Activated naive CD8-positive, alpha-beta T cell treated with anti-CD3 and anti-CD28 coated beads for 36 hours (primary cell): ENCODE data around the gene JAK1. TPM values are rescaled to one million over a fixed set of nuclear protein-coding genes. Genes with fewer than 3 reads are reported as not detected.
A peak's percentile ranks its signal among the peaks of the same experiment; 100 is the strongest.

Experiments
- DNase-seq: peaks from one replicate; pipeline ENCODE4 v3.0.0; 2021
- H3K27ac Mint-ChIP-seq: one replicate; pipeline ENCODE4 v1.8.0; 2022; ENCODE audit warnings: mild to moderate bottlenecking, moderate library complexity, mixed read lengths
- H3K27me3 Mint-ChIP-seq: one replicate; pipeline ENCODE4 v1.8.0; 2022; ENCODE audit warnings: mild to moderate bottlenecking, mixed read lengths
- H3K36me3 Mint-ChIP-seq: one replicate; pipeline ENCODE4 v1.8.0; 2021; ENCODE audit warnings: mild to moderate bottlenecking, mixed read lengths
- H3K4me1 Mint-ChIP-seq: one replicate; pipeline ENCODE4 v1.8.0; 2021; ENCODE audit warnings: mixed read lengths
- H3K4me3 Mint-ChIP-seq: one replicate; pipeline ENCODE4 v1.8.0; 2022; ENCODE audit warnings: mild to moderate bottlenecking, moderate library complexity, mixed read lengths
- H3K9me3 Mint-ChIP-seq: one replicate; pipeline ENCODE4 v1.8.0; 2022; ENCODE audit warnings: mixed read lengths
- total RNA-seq, 2 experiments: library from RNA; stranded (reverse); gene quantifications; one replicate each; pipeline ENCODE4 v1.2.3, GENCODE V29; 2021

Gene JAK1
- total RNA-seq, 2 experiments from 2014 or later, result 85.6 to 88.0 TPM

DNA sequence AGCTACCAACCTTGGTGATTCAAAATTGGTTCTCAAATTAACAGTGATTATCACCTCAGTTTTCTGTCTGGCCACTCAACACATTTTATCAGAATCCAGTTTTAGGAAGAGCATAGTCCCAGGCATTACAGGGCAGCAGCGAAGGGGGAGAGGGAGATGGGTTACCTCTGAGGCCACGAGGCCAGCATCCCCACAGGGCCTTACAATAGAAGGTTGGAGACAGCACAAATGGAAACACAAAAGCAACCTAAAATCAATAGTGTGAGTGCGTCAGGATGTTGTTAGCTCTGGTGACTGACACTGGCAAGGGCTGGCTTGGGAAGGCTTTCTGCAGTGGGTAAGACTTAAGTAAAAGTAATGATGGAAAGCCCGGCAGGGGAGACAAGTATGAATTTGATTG is 79.5 kb downstream of the JAK1 start:
- Mint-ChIP-seq H3K4me1 (peaks cover 67% of the 10 kb centered on the region), H3K27ac (no peak overlapping the region), H3K36me3 (peaks cover 15% of the 10 kb centered on the region), H3K4me3 (no peak overlapping the region), H3K27me3 (no peaks in the 10 kb centered on the region), H3K9me3 (no peaks in the 10 kb centered on the region)
- no peak for DNase-seq

GRCh38 chr1:64885648-64886047 is 80.7 kb downstream of the JAK1 start:
- no peak overlapping the region for H3K4me3 Mint-ChIP-seq
- H3K9me3 Mint-ChIP-seq, result no peaks in the 10 kb centered on the region
- peaks cover 21% of the 10 kb centered on the region for H3K36me3 Mint-ChIP-seq
- no peak for DNase-seq
- no peaks in the 10 kb centered on the region for H3K27me3 Mint-ChIP-seq
- H3K4me1 Mint-ChIP-seq, result peaks cover 63% of the 10 kb centered on the region
- no peak overlapping the region for H3K27ac Mint-ChIP-seq

- no peak overlapping the region for H3K4me3 Mint-ChIP-seq
- H3K4me1 Mint-ChIP-seq, result peaks cover 52% of the 10 kb centered on the region
- no peak overlapping the region for H3K27ac Mint-ChIP-seq
- H3K27me3 Mint-ChIP-seq, result no peaks in the 10 kb centered on the region
- DNase-seq, result no peak
- peaks cover 25% of the 10 kb centered on the region for H3K36me3 Mint-ChIP-seq
- H3K9me3 Mint-ChIP-seq, result no peaks in the 10 kb centered on the region
These were observed 81.9 kb downstream of the JAK1 start for GRCh38 chr1:64884261-64885040.

DNA sequence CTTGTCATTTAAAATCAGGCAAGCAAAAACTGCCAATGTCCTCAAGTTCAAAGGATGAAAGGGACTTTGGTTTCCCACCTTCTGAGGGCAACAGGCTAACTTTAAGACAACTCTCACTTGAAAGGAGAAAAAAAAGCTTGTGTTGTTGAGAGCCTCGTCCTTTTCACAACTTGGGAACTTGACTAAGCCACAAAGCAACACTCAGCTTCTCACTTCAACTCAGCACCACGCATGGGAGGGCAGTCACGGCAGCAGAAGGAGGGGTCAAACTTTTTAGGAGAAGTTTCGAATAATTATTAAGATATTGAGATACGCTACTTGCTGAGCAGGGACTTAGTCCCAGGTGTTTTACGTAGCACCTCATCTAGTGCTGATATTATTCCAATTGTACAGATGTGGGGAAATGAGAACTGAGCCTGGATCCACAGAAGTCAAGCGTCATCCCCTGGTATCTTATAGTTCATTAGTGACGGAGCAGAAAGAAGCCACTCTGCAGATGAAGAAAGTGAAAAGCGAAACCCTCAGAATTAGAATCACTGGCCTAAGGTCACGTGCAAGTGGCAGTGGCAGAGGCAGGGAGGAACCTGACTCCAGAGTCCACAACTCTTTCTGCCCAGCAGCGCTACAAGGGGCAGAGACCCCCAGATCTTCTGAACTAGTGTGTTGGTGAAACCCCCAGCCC is 83.6 kb downstream of the JAK1 start:
- Mint-ChIP-seq H3K4me3 (no peak overlapping the region), H3K27me3 (no peaks in the 10 kb centered on the region), H3K4me1 (peaks cover 48% of the 10 kb centered on the region), H3K9me3 (no peaks in the 10 kb centered on the region), H3K27ac (no peak overlapping the region), H3K36me3 (peaks cover 37% of the 10 kb centered on the region)
- no peak for DNase-seq

- no peaks in the 10 kb centered on the region for H3K27me3 Mint-ChIP-seq
- H3K4me1 Mint-ChIP-seq, result peaks cover 51% of the 10 kb centered on the region
- H3K9me3 Mint-ChIP-seq, result no peaks in the 10 kb centered on the region
- H3K4me3 Mint-ChIP-seq, result no peak overlapping the region
- no peak for DNase-seq
- H3K27ac Mint-ChIP-seq, result no peak overlapping the region
- H3K36me3 Mint-ChIP-seq, result peaks cover 43% of the 10 kb centered on the region
These were observed 85.1 kb downstream of the JAK1 start for GRCh38 chr1:64881281-64881680.

DNA sequence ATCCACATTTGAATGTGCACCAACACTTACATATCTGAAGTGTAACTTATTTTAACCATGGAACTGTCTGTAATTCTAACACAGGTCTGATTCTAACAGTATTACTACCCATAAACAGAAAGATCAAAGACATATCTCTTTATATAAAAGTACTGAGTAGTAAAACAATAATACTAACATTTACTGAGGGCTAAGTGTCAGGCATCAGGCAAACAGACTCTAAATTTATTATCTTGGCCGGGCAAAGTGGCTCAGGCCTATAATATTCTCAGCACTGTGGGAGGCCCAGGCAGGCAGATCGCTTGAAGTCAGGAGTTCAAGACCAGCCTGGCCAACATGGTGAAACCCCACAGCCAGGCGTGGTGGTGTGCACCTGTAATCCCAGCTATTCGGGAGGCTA is 85.9 kb downstream of the JAK1 start:
- H3K9me3 Mint-ChIP-seq, result no peaks in the 10 kb centered on the region
- H3K36me3 Mint-ChIP-seq, result peaks cover 48% of the 10 kb centered on the region
- no peak overlapping the region for H3K27ac Mint-ChIP-seq
- H3K4me1 Mint-ChIP-seq, result peaks cover 58% of the 10 kb centered on the region
- DNase-seq, result no peak
- no peaks in the 10 kb centered on the region for H3K27me3 Mint-ChIP-seq
- H3K4me3 Mint-ChIP-seq, result no peak overlapping the region

- Mint-ChIP-seq H3K4me1 (peaks cover 54% of the 10 kb centered on the region), H3K4me3 (no peak overlapping the region), H3K36me3 (peaks cover 45% of the 10 kb centered on the region), H3K27me3 (no peaks in the 10 kb centered on the region), H3K9me3 (no peaks in the 10 kb centered on the region), H3K27ac (no peak overlapping the region)
- DNase-seq, result no peak
These were observed 87.3 kb downstream of the JAK1 start for GRCh38 chr1:64878931-64879611.

GRCh38 chr1:64878090-64878489 is 88.3 kb downstream of the JAK1 start:
- H3K4me1 Mint-ChIP-seq, result peaks cover 54% of the 10 kb centered on the region
- H3K36me3 Mint-ChIP-seq, result peaks cover 48% of the 10 kb centered on the region
- H3K9me3 Mint-ChIP-seq, result no peaks in the 10 kb centered on the region
- no peaks in the 10 kb centered on the region for H3K27me3 Mint-ChIP-seq
- H3K27ac Mint-ChIP-seq, result peak overlapping the region; percentile 59
- H3K4me3 Mint-ChIP-seq, result no peak overlapping the region
- DNase-seq, result no peak

DNA sequence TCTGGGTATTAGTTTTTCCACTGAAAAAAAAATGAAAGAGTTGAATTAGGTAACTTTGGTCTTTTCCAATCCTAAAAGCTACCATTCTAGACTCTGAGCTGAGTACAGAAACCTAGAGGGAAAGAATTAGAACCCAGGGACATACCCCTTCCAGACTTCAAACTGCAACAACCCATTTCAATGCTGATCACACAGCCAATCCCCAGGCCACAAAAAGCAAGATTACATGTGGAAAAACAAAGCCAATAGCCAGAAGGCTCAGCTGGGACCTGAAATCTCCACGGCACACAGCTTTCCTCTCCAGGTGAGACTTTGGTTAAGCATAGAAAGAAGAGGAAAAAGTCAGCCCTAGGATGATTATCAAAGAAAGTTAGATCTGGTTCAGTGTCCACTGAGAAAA is 88.8 kb downstream of the JAK1 start:
- Mint-ChIP-seq H3K4me1 (peaks cover 50% of the 10 kb centered on the region), H3K4me3 (no peak overlapping the region), H3K36me3 (peaks cover 48% of the 10 kb centered on the region), H3K27ac (peak overlapping the region; percentile 59), H3K27me3 (no peaks in the 10 kb centered on the region), H3K9me3 (no peaks in the 10 kb centered on the region)
- no peak for DNase-seq

DNA sequence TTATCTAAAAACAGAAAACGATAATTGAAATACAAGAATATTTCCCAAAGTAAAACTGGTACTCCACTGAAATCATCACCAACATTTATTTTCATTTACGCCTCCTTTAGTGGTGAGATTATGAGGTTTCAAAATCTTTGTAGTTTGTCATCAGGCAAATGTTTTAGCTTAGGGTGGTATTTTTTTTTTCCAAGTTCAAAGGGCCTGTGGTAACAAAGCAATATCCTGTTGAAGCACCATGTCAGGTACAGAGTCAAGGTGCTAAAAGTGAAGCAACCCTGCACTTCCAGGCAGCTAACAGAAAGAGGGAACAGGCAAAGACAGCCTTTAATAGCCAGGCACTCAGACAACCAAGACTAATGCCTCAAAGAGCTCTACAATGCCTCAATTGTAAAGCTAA is 89.2 kb downstream of the JAK1 start:
- Mint-ChIP-seq H3K4me3 (peak overlapping the region; percentile 29), H3K4me1 (peaks cover 47% of the 10 kb centered on the region), H3K9me3 (no peaks in the 10 kb centered on the region), H3K27ac (peak overlapping the region; percentile 59), H3K27me3 (no peaks in the 10 kb centered on the region), H3K36me3 (peaks cover 52% of the 10 kb centered on the region)
- peak; percentile 22 for DNase-seq

DNA sequence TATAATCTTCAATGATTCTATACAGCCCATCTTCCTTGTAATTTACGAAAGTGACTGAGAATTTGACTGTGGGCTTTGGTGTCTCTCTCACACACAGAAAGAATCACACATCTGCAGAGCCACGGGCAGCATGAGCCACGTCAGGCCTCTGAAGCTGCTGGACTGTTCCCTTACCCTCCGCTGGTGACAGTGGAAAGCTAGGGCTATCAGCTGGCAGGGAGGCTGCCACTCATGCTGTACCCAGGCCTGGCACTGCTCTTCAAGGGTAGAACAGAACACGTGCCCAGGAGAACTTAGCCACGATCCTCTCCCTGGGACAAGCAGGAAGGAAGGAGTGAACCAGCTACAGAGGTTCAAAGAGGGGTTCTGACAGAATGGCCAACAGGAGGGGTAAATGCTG is 90.7 kb downstream of the JAK1 start:
- Mint-ChIP-seq H3K9me3 (no peaks in the 10 kb centered on the region), H3K4me3 (no peak overlapping the region), H3K27me3 (no peaks in the 10 kb centered on the region), H3K36me3 (peaks cover 56% of the 10 kb centered on the region), H3K27ac (peak overlapping the region; percentile 16), H3K4me1 (peaks cover 41% of the 10 kb centered on the region)
- no peak for DNase-seq

GRCh38 chr1:64875101-64875500 is 91.2 kb downstream of the JAK1 start:
- Mint-ChIP-seq H3K27me3 (no peaks in the 10 kb centered on the region), H3K36me3 (peaks cover 52% of the 10 kb centered on the region), H3K4me3 (peak overlapping the region; percentile 14), H3K27ac (no peak overlapping the region), H3K4me1 (peaks cover 41% of the 10 kb centered on the region), H3K9me3 (no peaks in the 10 kb centered on the region)
- no peak for DNase-seq

DNA sequence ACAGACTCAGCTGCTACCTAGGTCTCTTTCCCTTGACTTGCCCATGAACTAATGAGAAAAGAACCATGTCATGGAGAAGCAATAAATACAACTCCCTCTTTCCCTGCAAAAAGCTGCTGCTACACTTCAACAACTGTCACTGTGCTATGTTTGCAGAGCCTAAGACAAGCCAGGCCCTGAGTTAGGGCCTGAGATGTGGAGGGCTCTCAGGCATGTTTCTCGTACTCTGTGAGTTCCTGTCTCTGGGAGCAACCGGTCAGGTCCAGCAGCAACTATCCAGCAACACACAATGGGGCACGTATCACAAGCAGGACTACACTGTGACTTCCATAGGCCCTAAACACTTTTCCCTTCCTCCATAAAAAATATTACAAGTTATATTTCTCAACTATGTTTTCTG is 91.7 kb downstream of the JAK1 start:
- no peak for DNase-seq
- Mint-ChIP-seq H3K27ac (no peak overlapping the region), H3K9me3 (no peaks in the 10 kb centered on the region), H3K4me3 (no peak overlapping the region), H3K4me1 (peaks cover 40% of the 10 kb centered on the region), H3K36me3 (peaks cover 52% of the 10 kb centered on the region), H3K27me3 (no peaks in the 10 kb centered on the region)

GRCh38 chr1:64873576-64873975 is 92.8 kb downstream of the JAK1 start:
- Mint-ChIP-seq H3K36me3 (peaks cover 46% of the 10 kb centered on the region), H3K27me3 (no peaks in the 10 kb centered on the region), H3K27ac (no peak overlapping the region), H3K4me1 (peaks cover 36% of the 10 kb centered on the region), H3K4me3 (no peak overlapping the region), H3K9me3 (no peaks in the 10 kb centered on the region)
- no peak for DNase-seq

DNA sequence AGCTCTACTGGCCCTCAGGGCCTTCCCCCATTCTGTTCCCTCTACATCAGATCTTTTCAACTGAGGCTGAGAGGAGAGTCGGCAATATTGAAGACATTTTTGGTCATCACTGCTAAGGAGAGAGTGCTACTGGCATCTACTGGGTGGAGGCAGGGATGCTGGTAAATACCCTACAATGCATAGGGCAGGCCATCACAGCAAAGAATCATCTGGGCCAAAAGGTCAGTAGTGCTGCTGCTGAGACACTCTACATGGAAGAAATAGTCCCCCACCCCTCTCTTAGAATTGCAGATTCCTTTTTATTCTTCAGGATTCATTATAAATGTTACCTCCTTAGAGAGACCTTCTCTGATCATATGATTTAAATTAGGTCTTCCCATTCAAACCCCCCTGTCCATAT is 94.3 kb downstream of the JAK1 start:
- Mint-ChIP-seq H3K27me3 (no peaks in the 10 kb centered on the region), H3K9me3 (no peaks in the 10 kb centered on the region), H3K27ac (peak overlapping the region; percentile 21), H3K4me3 (no peak overlapping the region), H3K36me3 (peaks cover 40% of the 10 kb centered on the region), H3K4me1 (peaks cover 23% of the 10 kb centered on the region)
- DNase-seq, result no peak
